HG03520 (cell line): ENCODE results near the gene OSBPL1A.

Source experiments
- ATAC-seq: cut with Tn5 transposase; IDR thresholded peaks from one replicate; pipeline ENCODE4 v1.9.1; 2021; ENCODE audit warnings: mild to moderate bottlenecking, moderate library complexity; ENCODE audit not compliant: unreplicated experiment

OSBPL1A gene

GRCh38 chr18:24230766-24231165 lies 166.9 kb downstream of the OSBPL1A start:
- no peak for ATAC-seq

- ATAC-seq: no peak
Observed at GRCh38 chr18:24228667-24229041, 169.0 kb downstream of the OSBPL1A start.

- ATAC-seq: no peak
Observed at GRCh38 chr18:24227977-24228666, 169.5 kb downstream of the OSBPL1A start.

- no peak for ATAC-seq
Observed at GRCh38 chr18:24220318-24220688, 177.3 kb downstream of the OSBPL1A start.

GRCh38 chr18:24219561-24220317 lies 177.9 kb downstream of the OSBPL1A start:
- ATAC-seq: no peak

GRCh38 chr18:24214913-24215312 lies 182.7 kb downstream of the OSBPL1A start:
- no peak for ATAC-seq

GRCh38 chr18:24214144-24214543 lies 183.5 kb downstream of the OSBPL1A start:
- ATAC-seq: no peak

GRCh38 chr18:24212939-24213338 lies 184.7 kb downstream of the OSBPL1A start:
- ATAC-seq: no peak

- no peak for ATAC-seq
Observed at GRCh38 chr18:24209558-24209957, 188.1 kb downstream of the OSBPL1A start.

GRCh38 chr18:24208270-24209035 lies 189.2 kb downstream of the OSBPL1A start:
- no peak for ATAC-seq

GRCh38 chr18:24204904-24205303 lies 192.7 kb downstream of the OSBPL1A start:
- ATAC-seq: no peak

- no peak for ATAC-seq
Observed at GRCh38 chr18:24201699-24202687, 195.6 kb downstream of the OSBPL1A start.

- ATAC-seq: no peak
Observed at GRCh38 chr18:24200494-24201290, 196.9 kb downstream of the OSBPL1A start.

GRCh38 chr18:24199372-24199962 lies 198.2 kb downstream of the OSBPL1A start:
- no peak for ATAC-seq

- ATAC-seq: no peak
Observed at GRCh38 chr18:24198461-24198860, 199.2 kb downstream of the OSBPL1A start.

- no peak for ATAC-seq
Observed at GRCh38 chr18:24197412-24197811, 200.2 kb downstream of the OSBPL1A start.

- no peak for ATAC-seq
Observed at GRCh38 chr18:24196764-24197163, 200.9 kb downstream of the OSBPL1A start.

- no peak for ATAC-seq
Observed at GRCh38 chr18:24195296-24196053, 202.1 kb downstream of the OSBPL1A start.

GRCh38 chr18:24190590-24190989 lies 207.0 kb downstream of the OSBPL1A start:
- no peak for ATAC-seq
